ENCODE data around the gene CCDC74A. TPM values are rescaled to one million over a fixed set of nuclear protein-coding genes. Genes with fewer than 3 reads are reported as not detected.
"Not testable (repeated sequence)": the region's sequence is repeated elsewhere in the genome, so short reads cannot be mapped to it uniquely, and the experiment has no call there.

Gene CCDC74A
- total RNA-seq, 5 donors from 2014 or later (not counting 1 experiment from before 2014, with no cell fraction given), result 0.90 to 4.0 (median 2.3) TPM

GRCh38 chr2:131518531-131518930 lies 9.2 kb upstream of the CCDC74A start:
- H3K27me3 Mint-ChIP-seq; H3K4me3 Mint-ChIP-seq; ATAC-seq (replicated peaks in 1 of 4); POLR2A ChIA-PET; H3K9me3 ChIP-seq; H3K27me3 ChIP-seq (replicated peaks in 1 of 2; ENCODE audit: control insufficient read depth in 2 of 2, extremely low read depth in 1 of 2, insufficient read depth in 2 of 2, low read length in 1 of 2); DNase-seq; H3K27ac ChIP-seq (ENCODE audit: low read length); H3K4me3 ChIP-seq (ENCODE audit: control insufficient read depth in 1 of 2, extremely low read depth in 1 of 2, low read length in 1 of 2); H3K4me1 Mint-ChIP-seq; H3K27ac Mint-ChIP-seq; H3K4me1 ChIP-seq (ENCODE audit: control insufficient read depth in 1 of 2, extremely low read depth in 1 of 2, insufficient read depth in 2 of 2, low read length in 2 of 2); H3K9me3 Mint-ChIP-seq; CTCF ChIA-PET: not testable (repeated sequence)
- peaks cover 12 to 14% of the 10 kb centered on the region in 2 donors for H3K36me3 ChIP-seq (ENCODE audit: control insufficient read depth in 2 of 2, extremely low read depth in 1 of 2, insufficient read depth in 1 of 2, low read length in 1 of 2)
- H3K36me3 Mint-ChIP-seq, result peaks cover 12% of the 10 kb centered on the region
- no CpG with 5 or more reads among the region's 11 CpGs for WGBS (ENCODE audit: insufficient coverage)

- peaks cover 12% of the 10 kb centered on the region in 2 donors for H3K36me3 ChIP-seq (ENCODE audit: control insufficient read depth in 2 of 2, extremely low read depth in 1 of 2, insufficient read depth in 1 of 2, low read length in 1 of 2)
- Mint-ChIP-seq H3K27ac (no peak overlapping the region), H3K4me3 (no peak overlapping the region), H3K4me1 (no peaks in the 10 kb centered on the region), H3K36me3 (peaks cover 6% of the 10 kb centered on the region), H3K27me3 (no peaks in the 10 kb centered on the region), H3K9me3 (no peaks in the 10 kb centered on the region)
- DNase-seq, result no peak
- 98% methylated on average over 15 of the region's 15 CpGs for WGBS (ENCODE audit: insufficient coverage)
- ATAC-seq (replicated peaks in 1 of 4), result no peak
- H3K4me1 ChIP-seq (ENCODE audit: control insufficient read depth in 1 of 2, extremely low read depth in 1 of 2, insufficient read depth in 2 of 2, low read length in 2 of 2), result no peaks in the 10 kb centered on the region
- ChIA-PET POLR2A (no interaction called here), CTCF (no interaction called here)
- no peak overlapping the region for H3K4me3 ChIP-seq (ENCODE audit: control insufficient read depth in 1 of 2, extremely low read depth in 1 of 2, low read length in 1 of 2)
- no peaks in the 10 kb centered on the region for H3K27me3 ChIP-seq (replicated peaks in 1 of 2; ENCODE audit: control insufficient read depth in 2 of 2, extremely low read depth in 1 of 2, insufficient read depth in 2 of 2, low read length in 1 of 2)
- no peaks in the 10 kb centered on the region for H3K9me3 ChIP-seq
- H3K27ac ChIP-seq (ENCODE audit: low read length), result no peak overlapping the region
Measured at GRCh38 chr2:131519466-131519865, 8.2 kb upstream of the CCDC74A start.

GRCh38 chr2:131519871-131520470 lies 7.7 kb upstream of the CCDC74A start:
- not testable (repeated sequence) for H3K27ac Mint-ChIP-seq

GRCh38 chr2:131520526-131520925 lies 7.2 kb upstream of the CCDC74A start:
- Histone ChIP-seq H3K9me3 (no peaks in the 10 kb centered on the region), H3K4me1 (ENCODE audit: control insufficient read depth in 1 of 2, extremely low read depth in 1 of 2, insufficient read depth in 2 of 2, low read length in 2 of 2) (no peaks in the 10 kb centered on the region), H3K4me3 (ENCODE audit: control insufficient read depth in 1 of 2, extremely low read depth in 1 of 2, low read length in 1 of 2) (no peak overlapping the region), H3K36me3 (ENCODE audit: control insufficient read depth in 2 of 2, extremely low read depth in 1 of 2, insufficient read depth in 1 of 2, low read length in 1 of 2) (peaks cover 12% of the 10 kb centered on the region in 2 donors), H3K27ac (ENCODE audit: low read length) (no peak overlapping the region), H3K27me3 (replicated peaks in 1 of 2; ENCODE audit: control insufficient read depth in 2 of 2, extremely low read depth in 1 of 2, insufficient read depth in 2 of 2, low read length in 1 of 2) (no peaks in the 10 kb centered on the region)
- ATAC-seq (replicated peaks in 1 of 4) (no peak), DNase-seq (no peak)
- Mint-ChIP-seq H3K27me3 (no peaks in the 10 kb centered on the region), H3K4me3 (no peak overlapping the region), H3K4me1 (no peaks in the 10 kb centered on the region), H3K9me3 (no peaks in the 10 kb centered on the region), H3K27ac (no peak overlapping the region), H3K36me3 (peaks cover 6% of the 10 kb centered on the region)
- 96% methylated on average over 7 of the region's 10 CpGs for WGBS (ENCODE audit: insufficient coverage)
- ChIA-PET POLR2A (no interaction called here), CTCF (no interaction called here)

More at GRCh38 chr2:131519871-131520470, 7.7 kb upstream of the CCDC74A start:
- H3K27me3 ChIP-seq (replicated peaks in 1 of 2; ENCODE audit: control insufficient read depth in 2 of 2, extremely low read depth in 1 of 2, insufficient read depth in 2 of 2, low read length in 1 of 2); H3K4me3 Mint-ChIP-seq; H3K36me3 Mint-ChIP-seq; H3K9me3 ChIP-seq; ATAC-seq (replicated peaks in 1 of 4); DNase-seq; H3K4me3 ChIP-seq (ENCODE audit: control insufficient read depth in 1 of 2, extremely low read depth in 1 of 2, low read length in 1 of 2); POLR2A ChIA-PET; H3K27me3 Mint-ChIP-seq; CTCF ChIA-PET; H3K27ac ChIP-seq (ENCODE audit: low read length); H3K4me1 ChIP-seq (ENCODE audit: control insufficient read depth in 1 of 2, extremely low read depth in 1 of 2, insufficient read depth in 2 of 2, low read length in 2 of 2); H3K9me3 Mint-ChIP-seq; H3K4me1 Mint-ChIP-seq: not testable (repeated sequence)
- 94% methylated on average over 6 of the region's 24 CpGs for WGBS (ENCODE audit: insufficient coverage)
- peaks cover 12% of the 10 kb centered on the region in 2 donors for H3K36me3 ChIP-seq (ENCODE audit: control insufficient read depth in 2 of 2, extremely low read depth in 1 of 2, insufficient read depth in 1 of 2, low read length in 1 of 2)

GRCh38 chr2:131521524-131521923 lies 6.2 kb upstream of the CCDC74A start:
- H3K9me3 ChIP-seq; CTCF ChIA-PET; H3K9me3 Mint-ChIP-seq; H3K27me3 ChIP-seq (replicated peaks in 1 of 2; ENCODE audit: control insufficient read depth in 2 of 2, extremely low read depth in 1 of 2, insufficient read depth in 2 of 2, low read length in 1 of 2); H3K27ac ChIP-seq (ENCODE audit: low read length); H3K4me3 ChIP-seq (ENCODE audit: control insufficient read depth in 1 of 2, extremely low read depth in 1 of 2, low read length in 1 of 2); H3K27me3 Mint-ChIP-seq; POLR2A ChIA-PET; ATAC-seq (replicated peaks in 1 of 4); H3K27ac Mint-ChIP-seq; H3K4me1 Mint-ChIP-seq; DNase-seq; H3K4me3 Mint-ChIP-seq; H3K4me1 ChIP-seq (ENCODE audit: control insufficient read depth in 1 of 2, extremely low read depth in 1 of 2, insufficient read depth in 2 of 2, low read length in 2 of 2); H3K36me3 Mint-ChIP-seq: not testable (repeated sequence)
- 90% methylated on average over 3 of the region's 6 CpGs for WGBS (ENCODE audit: insufficient coverage)
- H3K36me3 ChIP-seq (ENCODE audit: control insufficient read depth in 2 of 2, extremely low read depth in 1 of 2, insufficient read depth in 1 of 2, low read length in 1 of 2), result peaks cover 12% of the 10 kb centered on the region in 2 donors

- Histone ChIP-seq H3K9me3 (no peaks in the 10 kb centered on the region), H3K4me3 (ENCODE audit: control insufficient read depth in 1 of 2, extremely low read depth in 1 of 2, low read length in 1 of 2) (no peak overlapping the region), H3K27me3 (replicated peaks in 1 of 2; ENCODE audit: control insufficient read depth in 2 of 2, extremely low read depth in 1 of 2, insufficient read depth in 2 of 2, low read length in 1 of 2) (no peaks in the 10 kb centered on the region), H3K36me3 (ENCODE audit: control insufficient read depth in 2 of 2, extremely low read depth in 1 of 2, insufficient read depth in 1 of 2, low read length in 1 of 2) (peaks cover 10 to 12% of the 10 kb centered on the region in 2 donors), H3K27ac (ENCODE audit: low read length) (no peak overlapping the region), H3K4me1 (ENCODE audit: control insufficient read depth in 1 of 2, extremely low read depth in 1 of 2, insufficient read depth in 2 of 2, low read length in 2 of 2) (peaks cover 0 to 1% of the 10 kb centered on the region in 2 experiments)
- DNase-seq, result peak in 1 of 35 experiments; percentile 16
- no peak for ATAC-seq (replicated peaks in 1 of 4)
- Mint-ChIP-seq H3K27me3 (no peaks in the 10 kb centered on the region), H3K9me3 (no peaks in the 10 kb centered on the region), H3K36me3 (peaks cover 3% of the 10 kb centered on the region), H3K4me3 (no peak overlapping the region), H3K4me1 (peaks cover 0 to 2% (median under 1%) of the 10 kb centered on the region in 3 donors), H3K27ac (no peak overlapping the region)
- ChIA-PET CTCF (no interaction called here), POLR2A (no interaction called here)
- WGBS (ENCODE audit: insufficient coverage), result 90% methylated on average over 13 of the region's 20 CpGs
Measured at GRCh38 chr2:131521961-131522781, 5.5 kb upstream of the CCDC74A start.

All from T-cell (primary cell).